HG03457 (cell line): ENCODE results near the gene SEPTIN8.

Experiments used
- ATAC-seq: cut with Tn5 transposase; IDR thresholded peaks from one replicate; pipeline ENCODE4 v1.9.1; 2021; ENCODE audit warnings: moderate number of reproducible peaks; ENCODE audit not compliant: unreplicated experiment

SEPTIN8 gene

GRCh38 chr5:132718544-132719312 lies 58.3 kb downstream of the SEPTIN8 start:
- no peak for ATAC-seq

- ATAC-seq, result no peak
These were observed 62.4 kb downstream of the SEPTIN8 start for GRCh38 chr5:132714456-132715307.

GRCh38 chr5:132708645-132709044 lies 68.4 kb downstream of the SEPTIN8 start:
- no peak for ATAC-seq

GRCh38 chr5:132704875-132705274 lies 72.2 kb downstream of the SEPTIN8 start:
- no peak for ATAC-seq
